Endothelial cell of umbilical vein (primary cell): ENCODE data around the gene DLGAP1. TPM values are rescaled to one million over a fixed set of nuclear protein-coding genes. Genes with fewer than 3 reads are reported as not detected.

Experiments used
- BruUV-seq: library from RNA; stranded (reverse); fragments of 400-500 nt; replicated peaks from 2 replicates; lab custom pipeline; 2021; lab: Mats Ljungman, UMichigan
- CTCF ChIA-PET: fragments of 300-600, 350-600 bp; sonication (Branson Sonifier 250); formaldehyde crosslinking; loops from one replicate; lab custom pipeline; 2021; ENCODE audit warnings: antibody characterized with exemption, inconsistent platforms; lab: Charles Lee
- POLR2A ChIA-PET: fragments of 300-600, 350-600 bp; sonication (Branson Sonifier 250); formaldehyde crosslinking; loops from one replicate; lab custom pipeline; 2021; ENCODE audit warnings: antibody characterized with exemption, inconsistent platforms; lab: Charles Lee
- DNase-seq: peaks from one replicate; pipeline ENCODE4 v3.0.0-alpha.2; 2011; ENCODE audit warnings: low read depth, low spot score
- FAIRE-seq: peaks from 2 replicates; lab custom pipeline; 2011; peaks lifted over from hg19 to GRCh38; lab: Jason Lieb, UNC
- H2AFZ ChIP-seq: 2 replicates; pipeline ENCODE4 v1.6.0; 2012; ENCODE audit warnings: low read depth, low read length, control low read depth, inconsistent platforms
- H3K27ac ChIP-seq: 2 replicates; pipeline ENCODE4 v1.5.1; 2011; ENCODE audit warnings: low read depth, mild to moderate bottlenecking, control low read depth, low read length, moderate library complexity; ENCODE audit not compliant: insufficient read depth
- H3K27me3 ChIP-seq, 2 experiments: 2 replicates each; pipeline versions ENCODE4 v1.6.0 to v1.6.1; 2011; ENCODE audit warnings: low read length in 2 of 2, mixed read lengths in 1 of 2; ENCODE audit not compliant: control insufficient read depth in 2 of 2, insufficient read depth in 2 of 2
- H3K36me3 ChIP-seq, 2 experiments: 2 replicates in 1 of 2; 3 replicates in 1 of 2; pipeline ENCODE4 v1.5.1; 2011; ENCODE audit warnings: low read length in 2 of 2, mild to moderate bottlenecking in 1 of 2, moderate library complexity in 1 of 2; ENCODE audit not compliant: control insufficient read depth in 2 of 2, insufficient read depth in 2 of 2; ENCODE audit errors: extremely low read depth in 1 of 2
- H3K4me1 ChIP-seq: 3 replicates; pipeline ENCODE4 v1.5.1; 2011; ENCODE audit warnings: mild to moderate bottlenecking, low read length; ENCODE audit not compliant: control insufficient read depth, insufficient read depth; ENCODE audit errors: extremely low read depth
- H3K4me2 ChIP-seq: 2 replicates; pipeline ENCODE4 v1.6.1; 2011; ENCODE audit warnings: low read length, control low read depth, mixed read lengths; ENCODE audit not compliant: insufficient read depth
- H3K4me3 ChIP-seq, 3 experiments: fragments of 200-600 bp in 1 of 3; sonication (generic), shearing (Covaris generic) in 1 of 3; replicated peaks in 1 of 3; 2 replicates each; pipeline ENCODE4 v1.5.1; 2011 to 2016; ENCODE audit warnings: control low read depth in 3 of 3, low read length in 3 of 3, mild to moderate bottlenecking in 2 of 3, inconsistent platforms in 1 of 3, low read depth in 1 of 3, moderate library complexity in 1 of 3; ENCODE audit not compliant: insufficient read depth in 1 of 3
- H3K79me2 ChIP-seq: 2 replicates; pipeline ENCODE4 v1.6.0; 2012; ENCODE audit warnings: low read length, inconsistent platforms; ENCODE audit not compliant: control insufficient read depth, insufficient read depth
- H3K9ac ChIP-seq: replicated peaks from 2 replicates; pipeline ENCODE3; 2011; ENCODE audit warnings: low read length, control low read depth; ENCODE audit not compliant: insufficient read depth; ENCODE audit errors: extremely low read depth
- H3K9me1 ChIP-seq: replicated peaks from 3 replicates; pipeline ENCODE4 v1.6.0; 2011; ENCODE audit warnings: mild to moderate bottlenecking, low read length; ENCODE audit not compliant: control insufficient read depth, insufficient read depth; ENCODE audit errors: extremely low read depth
- H3K9me3 ChIP-seq: replicated peaks from 2 replicates; pipeline ENCODE4 v1.5.1; 2012; ENCODE audit warnings: low read length, inconsistent platforms; ENCODE audit not compliant: control insufficient read depth, insufficient read depth
- H4K20me1 ChIP-seq: replicated peaks from 2 replicates; pipeline ENCODE3; 2011; ENCODE audit warnings: mild to moderate bottlenecking, low read length; ENCODE audit not compliant: control insufficient read depth, insufficient read depth; ENCODE audit errors: extremely low read depth
- EZH2 ChIP-seq: IDR thresholded peaks from 2 replicates; pipeline ENCODE4 v1.6.1; 2012; ENCODE audit warnings: borderline replicate concordance, low read depth, mild to moderate bottlenecking, moderate library complexity, low read length, inconsistent platforms; ENCODE audit not compliant: severe bottlenecking
- FOS ChIP-seq: IDR thresholded peaks from 2 replicates; pipeline ENCODE4 v1.6.1; 2011; ENCODE audit warnings: mild to moderate bottlenecking, low read length, moderate library complexity, borderline replicate concordance; ENCODE audit not compliant: insufficient read depth
- GATA2 ChIP-seq: IDR thresholded peaks from 2 replicates; pipeline ENCODE4 v1.7.0; 2011; ENCODE audit warnings: low read depth, mild to moderate bottlenecking, moderate library complexity, mixed read lengths, low read length; ENCODE audit not compliant: insufficient read length, insufficient read depth
- JUN ChIP-seq: IDR thresholded peaks from 2 replicates; pipeline ENCODE4 v1.6.1; 2011; ENCODE audit warnings: borderline replicate concordance, low read depth; ENCODE audit not compliant: insufficient read length, insufficient read depth
- MYC ChIP-seq: IDR thresholded peaks from one replicate; pipeline ENCODE4 v1.6.1; 2011; ENCODE audit warnings: mild to moderate bottlenecking, low read depth, low read length
- POLR2A ChIP-seq: IDR thresholded peaks from 2 replicates; pipeline ENCODE4 v1.6.1; 2012; ENCODE audit warnings: low read depth, mild to moderate bottlenecking, control low read depth, low read length
- POLR2AphosphoS5 ChIP-seq: IDR thresholded peaks from 2 replicates; pipeline ENCODE4 v1.6.1; 2012; ENCODE audit warnings: low read depth, mild to moderate bottlenecking, control low read depth, low read length, moderate library complexity; ENCODE audit not compliant: insufficient read depth
- dilution Hi-C: fragments of 300-500 bp; cut with MboI; formaldehyde crosslinking; loops from one replicate; pipeline ENCODE4 v1.15.0; 2019; ENCODE audit warnings: low sequenced_read_pairs; ENCODE audit not compliant: extremely low pct_ligation_motif_present
- intact Hi-C: fragments of 100-400 bp; cut with micrococcal nuclease; formaldehyde crosslinking; loops from one replicate; pipeline ENCODE4 v1.10.0; 2022
- polyA plus RNA-seq, 4 experiments: library from polyadenylated mRNA; depleted of rRNA in 3 of 4; stranded (reverse) in 3 of 4; unstranded in 1 of 4; fragments of >200 nt; gene quantifications; 2 replicates each; pipeline versions ENCODE4 v1.2.1 to v1.2.3, GENCODE V29; 2011 to 2012; ENCODE audit warnings: missing spikeins in 1 of 4
- total RNA-seq: library from RNA; stranded (reverse); gene quantifications from 2 replicates; pipeline ENCODE4 v1.2.3, GENCODE V29; 2021
- TF ChIP-seq, protein P1 (sequence below), 2 donors: IDR thresholded peaks; 1 replicate in 1 of 2; 2 replicates in 1 of 2; pipeline ENCODE4 v1.5.1; 2011; ENCODE audit warnings: low read length in 2 of 2, mild to moderate bottlenecking in 2 of 2, moderate library complexity in 2 of 2, control low read depth in 1 of 2, inconsistent platforms in 1 of 2, low read depth in 1 of 2; ENCODE audit not compliant: insufficient read depth in 1 of 2; ENCODE audit errors: extremely low read depth in 1 of 2
- TF ChIP-seq, protein P2 (sequence below): IDR thresholded peaks from 2 replicates; pipeline ENCODE4 v1.6.1; 2011; ENCODE audit not compliant: insufficient read depth, insufficient read length

DLGAP1 gene
- total and polyA plus RNA-seq, 2 donors (not counting 3 experiments of a cell fraction or from before 2014, with no cell fraction given) = 0.04 TPM; not detected in 1

DNA sequence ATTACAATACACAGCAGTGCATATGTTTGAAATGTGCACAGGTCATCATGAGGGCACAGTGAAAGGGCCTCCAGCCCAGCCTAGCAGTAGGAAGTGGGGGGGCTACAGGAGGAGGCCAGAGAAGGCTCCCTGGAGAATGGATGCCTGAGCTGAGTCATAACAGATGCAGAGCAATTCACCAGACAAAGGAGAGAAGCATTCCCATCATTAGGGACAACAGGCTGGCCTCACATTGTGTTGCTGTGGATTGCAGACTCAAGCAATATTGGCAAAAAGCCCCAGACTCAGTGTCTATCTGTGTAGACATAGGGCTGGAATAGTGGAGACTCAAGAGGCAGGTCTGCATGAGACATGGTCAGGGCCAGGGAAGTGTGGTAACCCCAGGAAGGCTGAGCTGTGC lies 329.9 kb downstream of the DLGAP1 start:
- no peaks in the 10 kb centered on the region for H3K9me1 ChIP-seq
- no peaks in the 10 kb centered on the region for H4K20me1 ChIP-seq
- no peaks in the 10 kb centered on the region for H3K4me1 ChIP-seq
- no peak overlapping the region for H3K4me3 ChIP-seq
- FAIRE-seq = no peak
- H3K79me2 ChIP-seq = no peaks in the 10 kb centered on the region
- no peak for TF ChIP-seq POLR2AphosphoS5
- TF ChIP-seq, protein P1, sequence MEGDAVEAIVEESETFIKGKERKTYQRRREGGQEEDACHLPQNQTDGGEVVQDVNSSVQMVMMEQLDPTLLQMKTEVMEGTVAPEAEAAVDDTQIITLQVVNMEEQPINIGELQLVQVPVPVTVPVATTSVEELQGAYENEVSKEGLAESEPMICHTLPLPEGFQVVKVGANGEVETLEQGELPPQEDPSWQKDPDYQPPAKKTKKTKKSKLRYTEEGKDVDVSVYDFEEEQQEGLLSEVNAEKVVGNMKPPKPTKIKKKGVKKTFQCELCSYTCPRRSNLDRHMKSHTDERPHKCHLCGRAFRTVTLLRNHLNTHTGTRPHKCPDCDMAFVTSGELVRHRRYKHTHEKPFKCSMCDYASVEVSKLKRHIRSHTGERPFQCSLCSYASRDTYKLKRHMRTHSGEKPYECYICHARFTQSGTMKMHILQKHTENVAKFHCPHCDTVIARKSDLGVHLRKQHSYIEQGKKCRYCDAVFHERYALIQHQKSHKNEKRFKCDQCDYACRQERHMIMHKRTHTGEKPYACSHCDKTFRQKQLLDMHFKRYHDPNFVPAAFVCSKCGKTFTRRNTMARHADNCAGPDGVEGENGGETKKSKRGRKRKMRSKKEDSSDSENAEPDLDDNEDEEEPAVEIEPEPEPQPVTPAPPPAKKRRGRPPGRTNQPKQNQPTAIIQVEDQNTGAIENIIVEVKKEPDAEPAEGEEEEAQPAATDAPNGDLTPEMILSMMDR (IDR thresholded peaks at IDR 0.05; ENCODE audit: extremely low read depth in 1 of 2, insufficient read depth in 1 of 2, low read depth in 1 of 2, low read length in 2 of 2) = no peak
- TF ChIP-seq EZH2 = no peak
- TF ChIP-seq, protein P2, sequence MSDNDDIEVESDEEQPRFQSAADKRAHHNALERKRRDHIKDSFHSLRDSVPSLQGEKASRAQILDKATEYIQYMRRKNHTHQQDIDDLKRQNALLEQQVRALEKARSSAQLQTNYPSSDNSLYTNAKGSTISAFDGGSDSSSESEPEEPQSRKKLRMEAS = no peak
- no peak for TF ChIP-seq FOS
- TF ChIP-seq JUN = no peak
- no peak for TF ChIP-seq MYC
- no peak for TF ChIP-seq GATA2
- no peak for TF ChIP-seq POLR2A
- dilution Hi-C loops = no loop called here
- H3K36me3 ChIP-seq = no peaks in the 10 kb centered on the region
- H2AFZ ChIP-seq = no peak overlapping the region
- H3K9ac ChIP-seq = no peak overlapping the region
- no peak overlapping the region for H3K27ac ChIP-seq
- no TSS peak for BruUV-seq
- CTCF ChIA-PET = no interaction called here
- POLR2A ChIA-PET = no interaction called here
- no peak for DNase-seq
- intact Hi-C loops = no loop called here
- H3K27me3 ChIP-seq = no peaks in the 10 kb centered on the region
- H3K9me3 ChIP-seq = no peaks in the 10 kb centered on the region
- H3K4me2 ChIP-seq = no peak overlapping the region
